ENCODE data around the gene HMCN1.

HMCN1 gene

DNA sequence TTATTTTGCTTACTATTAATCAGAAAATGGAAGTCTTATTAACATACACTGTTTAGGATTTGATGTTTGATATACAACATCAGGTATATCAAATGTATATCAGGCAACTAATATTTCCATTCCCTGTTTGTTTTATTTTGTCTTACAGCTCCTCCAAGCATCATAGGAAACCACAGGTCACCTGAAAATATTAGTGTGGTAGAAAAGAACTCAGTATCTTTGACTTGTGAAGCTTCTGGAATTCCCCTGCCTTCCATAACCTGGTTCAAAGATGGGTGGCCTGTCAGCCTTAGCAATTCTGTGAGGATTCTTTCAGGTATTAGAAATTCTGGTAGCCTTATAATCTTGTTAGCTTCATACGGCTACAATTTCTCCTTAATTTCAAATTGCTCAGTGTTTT lies 322.9 kb downstream of the HMCN1 start:
- no peak overlapping the region for H3K4me3 ChIP-seq (ENCODE audit: low read length)
- H3K4me1 ChIP-seq (ENCODE audit: control insufficient read depth, insufficient read depth, low read length): no peaks in the 10 kb centered on the region
- H3K27me3 ChIP-seq (ENCODE audit: control insufficient read depth, insufficient read depth, low read length): no peaks in the 10 kb centered on the region
- H3K9ac ChIP-seq (ENCODE audit: low read length): no peak overlapping the region
- no peaks in the 10 kb centered on the region for H3K36me3 ChIP-seq (ENCODE audit: control insufficient read depth, insufficient read depth, low read length)
- H3K9me3 ChIP-seq (ENCODE audit: control insufficient read depth, low read length): no peaks in the 10 kb centered on the region

DNA sequence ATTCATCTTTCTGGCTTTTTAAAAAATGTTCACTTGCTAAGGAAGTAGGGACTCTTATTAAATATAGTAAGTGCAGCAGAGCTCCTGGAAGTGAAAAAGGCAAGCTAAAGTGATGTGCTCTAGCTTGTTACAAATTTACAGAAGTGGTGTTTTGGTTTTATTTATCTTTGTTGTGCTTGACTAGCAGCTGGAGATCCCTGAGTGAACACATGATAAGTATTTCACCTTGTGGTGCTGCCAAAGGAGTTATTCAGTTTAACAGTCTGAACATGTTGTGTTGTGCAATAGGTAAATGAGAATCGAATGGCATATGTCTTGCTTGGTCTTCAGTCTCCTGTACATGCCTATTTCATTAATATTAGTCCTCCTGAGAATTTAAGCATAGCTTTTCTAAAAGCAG lies 325.1 kb downstream of the HMCN1 start:
- Histone ChIP-seq H3K9me3 (ENCODE audit: control insufficient read depth, low read length) (no peaks in the 10 kb centered on the region), H3K9ac (ENCODE audit: low read length) (no peak overlapping the region), H3K4me1 (ENCODE audit: control insufficient read depth, insufficient read depth, low read length) (no peaks in the 10 kb centered on the region), H3K4me3 (ENCODE audit: low read length) (no peak overlapping the region), H3K27me3 (ENCODE audit: control insufficient read depth, insufficient read depth, low read length) (no peaks in the 10 kb centered on the region), H3K36me3 (ENCODE audit: control insufficient read depth, insufficient read depth, low read length) (no peaks in the 10 kb centered on the region)

DNA sequence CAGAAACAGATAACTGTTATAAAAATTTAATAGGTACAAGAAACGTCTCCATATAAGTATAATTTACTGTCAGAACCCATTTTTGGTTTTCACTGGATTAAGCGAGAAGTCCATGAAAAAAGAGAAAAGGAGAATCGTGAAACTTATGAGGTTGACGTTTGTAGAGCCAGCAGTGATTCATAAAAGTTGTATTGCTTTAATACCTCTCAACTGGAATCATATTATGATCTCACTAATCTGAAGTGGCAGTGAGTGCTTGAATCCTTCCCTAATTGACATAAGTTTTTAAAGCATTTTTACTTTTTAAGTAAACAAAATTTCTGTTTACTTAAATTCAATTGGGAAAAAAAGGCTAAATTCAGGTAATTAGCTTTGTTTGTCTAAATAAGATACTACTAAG lies 325.6 kb downstream of the HMCN1 start:
- Histone ChIP-seq H3K4me1 (ENCODE audit: control insufficient read depth, insufficient read depth, low read length) (no peaks in the 10 kb centered on the region), H3K36me3 (ENCODE audit: control insufficient read depth, insufficient read depth, low read length) (no peaks in the 10 kb centered on the region), H3K27me3 (ENCODE audit: control insufficient read depth, insufficient read depth, low read length) (no peaks in the 10 kb centered on the region), H3K4me3 (ENCODE audit: low read length) (no peak overlapping the region), H3K9ac (ENCODE audit: low read length) (no peak overlapping the region), H3K9me3 (ENCODE audit: control insufficient read depth, low read length) (no peaks in the 10 kb centered on the region)

DNA sequence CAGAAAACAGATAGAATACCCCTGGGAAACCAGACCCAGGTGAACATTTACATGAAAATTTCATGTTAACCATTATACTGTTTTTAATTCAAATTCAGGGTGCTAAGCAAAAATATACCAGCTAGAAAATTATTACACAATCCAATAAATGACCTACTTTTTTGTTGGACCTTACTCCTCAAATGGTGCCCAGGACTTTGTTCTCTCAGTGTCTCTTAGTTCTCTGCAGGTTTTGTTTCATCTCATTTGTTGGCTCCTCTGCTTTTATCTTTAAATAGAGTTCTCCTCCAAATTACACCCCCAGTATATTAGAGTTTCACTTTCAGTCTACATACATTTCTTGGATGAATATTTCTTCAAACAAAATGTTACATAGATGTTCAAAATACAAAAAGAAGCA lies 326.0 kb downstream of the HMCN1 start:
- Histone ChIP-seq H3K9ac (ENCODE audit: low read length) (no peak overlapping the region), H3K27me3 (ENCODE audit: control insufficient read depth, insufficient read depth, low read length) (no peaks in the 10 kb centered on the region), H3K36me3 (ENCODE audit: control insufficient read depth, insufficient read depth, low read length) (no peaks in the 10 kb centered on the region), H3K4me3 (ENCODE audit: low read length) (no peak overlapping the region), H3K9me3 (ENCODE audit: control insufficient read depth, low read length) (no peaks in the 10 kb centered on the region), H3K4me1 (ENCODE audit: control insufficient read depth, insufficient read depth, low read length) (no peaks in the 10 kb centered on the region)

DNA sequence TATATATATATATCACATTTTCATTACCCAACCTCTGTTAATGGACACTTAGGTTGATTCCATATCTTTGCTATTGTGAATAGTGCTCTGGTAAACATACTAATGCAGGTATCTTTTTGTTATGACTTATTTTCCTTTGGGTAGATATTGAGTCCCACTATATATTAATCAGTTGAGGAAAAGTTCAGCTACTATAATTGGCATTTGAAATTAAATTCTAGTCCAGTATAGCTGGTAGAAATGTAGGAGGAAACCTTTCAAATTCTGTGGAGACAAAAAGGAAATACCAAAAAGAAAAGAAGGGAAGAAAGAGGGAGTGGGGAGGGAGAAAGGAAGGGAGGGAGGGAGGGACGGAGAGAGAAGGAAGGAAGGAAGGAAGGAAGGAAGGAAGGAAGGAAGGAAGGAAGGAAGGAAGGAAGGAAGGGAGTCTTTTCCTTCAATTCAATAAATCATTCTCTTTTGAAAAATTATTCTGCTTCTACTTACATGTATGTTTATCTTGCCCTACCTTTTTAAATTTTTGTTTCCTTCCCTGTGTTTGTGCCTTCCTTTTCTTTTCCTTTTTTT lies 329.0 kb downstream of the HMCN1 start:
- Histone ChIP-seq H3K36me3 (ENCODE audit: control insufficient read depth, insufficient read depth, low read length) (no peaks in the 10 kb centered on the region), H3K4me3 (ENCODE audit: low read length) (no peak overlapping the region), H3K9me3 (ENCODE audit: control insufficient read depth, low read length) (no peaks in the 10 kb centered on the region), H3K9ac (ENCODE audit: low read length) (no peak overlapping the region), H3K27me3 (ENCODE audit: control insufficient read depth, insufficient read depth, low read length) (no peaks in the 10 kb centered on the region), H3K4me1 (ENCODE audit: control insufficient read depth, insufficient read depth, low read length) (no peaks in the 10 kb centered on the region)

DNA sequence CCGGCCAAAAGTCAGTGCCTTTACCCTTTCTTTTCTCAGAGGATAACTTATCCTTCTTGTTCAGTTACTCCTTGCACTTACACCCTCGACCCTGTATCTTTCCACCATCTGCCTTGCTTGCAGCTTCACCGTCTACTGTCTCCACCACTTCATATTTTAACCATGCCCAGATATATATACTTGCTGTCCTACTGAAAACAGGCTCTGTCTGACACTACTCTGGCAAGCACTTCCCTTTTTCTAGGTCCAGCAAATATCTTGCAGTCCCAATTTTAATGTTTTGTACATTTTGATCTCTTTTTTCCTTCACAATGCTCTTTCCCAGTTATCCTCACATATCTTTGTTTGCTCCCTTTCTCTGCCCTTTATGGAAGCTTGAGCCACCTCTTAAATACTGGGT lies 332.2 kb downstream of the HMCN1 start:
- no peak overlapping the region for H3K4me3 ChIP-seq (ENCODE audit: low read length)
- H3K9ac ChIP-seq (ENCODE audit: low read length): no peak overlapping the region

DNA sequence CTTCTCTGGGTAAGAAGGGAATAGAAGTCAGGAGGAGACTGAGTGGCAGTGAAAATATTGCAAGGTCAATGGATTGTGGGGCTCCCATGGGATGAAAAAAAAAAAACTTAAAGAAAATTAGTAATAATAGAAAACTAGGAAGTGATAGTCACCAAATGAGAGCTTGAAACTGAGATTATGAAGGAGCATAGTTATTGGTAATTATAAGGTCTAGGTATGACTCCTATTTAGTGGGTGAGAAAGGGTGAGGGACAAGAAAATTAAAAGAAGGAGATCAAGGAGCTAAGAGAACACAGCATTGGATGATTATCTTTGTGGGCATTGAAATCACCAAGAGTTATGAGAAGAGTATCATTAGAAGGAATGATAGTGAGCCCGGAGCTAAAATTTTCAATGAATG lies 339.5 kb downstream of the HMCN1 start:
- Histone ChIP-seq H3K36me3 (ENCODE audit: control insufficient read depth, insufficient read depth, low read length) (no peaks in the 10 kb centered on the region), H3K9ac (ENCODE audit: low read length) (no peak overlapping the region), H3K4me3 (ENCODE audit: low read length) (no peak overlapping the region), H3K9me3 (ENCODE audit: control insufficient read depth, low read length) (no peaks in the 10 kb centered on the region), H3K4me1 (ENCODE audit: control insufficient read depth, insufficient read depth, low read length) (no peaks in the 10 kb centered on the region), H3K27me3 (ENCODE audit: control insufficient read depth, insufficient read depth, low read length) (no peaks in the 10 kb centered on the region)

More for the DNA sequence above, 332.2 kb downstream of the HMCN1 start:
- no peaks in the 10 kb centered on the region for H3K4me1 ChIP-seq (ENCODE audit: control insufficient read depth, insufficient read depth, low read length)
- no peaks in the 10 kb centered on the region for H3K36me3 ChIP-seq (ENCODE audit: control insufficient read depth, insufficient read depth, low read length)
- no peaks in the 10 kb centered on the region for H3K27me3 ChIP-seq (ENCODE audit: control insufficient read depth, insufficient read depth, low read length)
- no peaks in the 10 kb centered on the region for H3K9me3 ChIP-seq (ENCODE audit: control insufficient read depth, low read length)

DNA sequence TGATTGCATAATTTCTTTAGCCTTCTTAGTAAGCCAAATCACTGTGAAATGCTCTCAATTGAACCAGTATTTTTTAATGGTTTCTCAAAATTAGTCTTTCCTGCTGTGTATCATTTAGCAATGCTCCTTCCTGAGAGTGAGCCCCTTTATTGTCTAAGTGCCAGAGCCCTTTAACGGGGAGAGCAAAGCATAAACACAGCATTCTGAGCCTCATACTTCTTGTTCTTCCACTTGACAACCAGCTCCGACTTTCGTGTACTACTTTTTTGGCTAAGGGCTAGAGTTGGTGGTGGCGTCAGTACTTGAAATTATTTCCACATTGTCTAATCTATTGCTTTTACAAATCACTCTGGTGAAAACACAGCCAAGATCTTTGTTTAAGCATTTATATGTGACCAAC lies 341.8 kb downstream of the HMCN1 start:
- no peak overlapping the region for H3K9ac ChIP-seq (ENCODE audit: low read length)
- H3K4me3 ChIP-seq (ENCODE audit: low read length): no peak overlapping the region
- no peaks in the 10 kb centered on the region for H3K9me3 ChIP-seq (ENCODE audit: control insufficient read depth, low read length)

DNA sequence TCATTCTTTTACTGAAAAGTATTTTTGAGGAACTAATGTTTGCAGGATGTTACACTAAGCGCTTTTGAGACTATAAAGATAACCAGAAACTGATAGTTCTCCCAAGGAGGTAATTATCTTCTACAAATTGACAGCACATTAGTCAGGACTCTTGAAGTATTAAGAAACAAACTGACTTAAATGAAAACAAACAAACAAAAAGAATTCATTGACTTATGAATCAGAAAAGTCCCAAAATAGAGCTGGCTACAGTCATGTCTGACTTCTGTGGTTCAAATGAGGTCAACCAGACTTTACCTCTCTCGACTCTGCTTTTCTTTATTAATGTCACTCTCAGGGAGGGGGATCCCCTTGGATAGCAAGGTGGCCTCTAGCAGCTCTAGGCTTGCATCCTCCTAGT lies 344.1 kb downstream of the HMCN1 start:
- H3K36me3 ChIP-seq (ENCODE audit: control insufficient read depth, insufficient read depth, low read length): no peaks in the 10 kb centered on the region
- no peaks in the 10 kb centered on the region for H3K9me3 ChIP-seq (ENCODE audit: control insufficient read depth, low read length)
- no peaks in the 10 kb centered on the region for H3K27me3 ChIP-seq (ENCODE audit: control insufficient read depth, insufficient read depth, low read length)
- H3K4me1 ChIP-seq (ENCODE audit: control insufficient read depth, insufficient read depth, low read length): peaks cover 4% of the 10 kb centered on the region
- no peak overlapping the region for H3K9ac ChIP-seq (ENCODE audit: low read length)
- H3K4me3 ChIP-seq (ENCODE audit: low read length): no peak overlapping the region

More for the DNA sequence above, 341.8 kb downstream of the HMCN1 start:
- Histone ChIP-seq H3K27me3 (ENCODE audit: control insufficient read depth, insufficient read depth, low read length) (no peaks in the 10 kb centered on the region), H3K36me3 (ENCODE audit: control insufficient read depth, insufficient read depth, low read length) (no peaks in the 10 kb centered on the region), H3K4me1 (ENCODE audit: control insufficient read depth, insufficient read depth, low read length) (no peaks in the 10 kb centered on the region)

DNA sequence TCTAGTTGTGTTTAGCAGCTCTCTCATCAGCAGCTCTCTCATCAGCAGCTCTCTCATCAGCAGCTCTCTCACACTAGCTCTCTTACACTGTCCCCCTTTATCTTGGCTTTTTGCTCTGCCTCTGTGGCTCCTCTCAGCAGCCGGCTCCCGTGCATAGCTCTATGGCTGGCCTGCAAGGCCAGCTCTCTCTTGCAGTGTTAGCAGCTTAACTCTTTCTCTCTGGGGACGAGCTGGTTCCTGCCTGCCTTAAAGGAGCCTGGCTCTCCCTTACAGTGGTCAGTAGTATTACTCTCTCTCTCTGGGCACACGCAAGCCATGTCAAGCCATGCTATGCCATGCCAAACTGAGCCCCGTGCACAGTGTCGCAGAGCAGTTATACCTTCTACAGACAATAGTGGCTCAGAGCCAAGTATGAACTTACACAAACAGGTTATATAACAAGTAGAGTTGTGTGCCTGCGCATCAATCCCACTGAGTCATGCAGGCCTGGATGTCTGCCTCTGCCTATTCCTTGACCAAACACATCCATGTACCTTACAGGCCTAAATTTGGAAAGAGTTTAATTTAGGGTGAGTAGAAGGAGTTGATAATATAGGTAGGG lies 345.0 kb downstream of the HMCN1 start:
- H3K4me3 ChIP-seq (ENCODE audit: low read length): no peak overlapping the region
- H3K4me1 ChIP-seq (ENCODE audit: control insufficient read depth, insufficient read depth, low read length): peaks cover 4% of the 10 kb centered on the region
- H3K9ac ChIP-seq (ENCODE audit: low read length): no peak overlapping the region
- H3K27me3 ChIP-seq (ENCODE audit: control insufficient read depth, insufficient read depth, low read length): no peaks in the 10 kb centered on the region
- no peaks in the 10 kb centered on the region for H3K9me3 ChIP-seq (ENCODE audit: control insufficient read depth, low read length)
- H3K36me3 ChIP-seq (ENCODE audit: control insufficient read depth, insufficient read depth, low read length): no peaks in the 10 kb centered on the region

DNA sequence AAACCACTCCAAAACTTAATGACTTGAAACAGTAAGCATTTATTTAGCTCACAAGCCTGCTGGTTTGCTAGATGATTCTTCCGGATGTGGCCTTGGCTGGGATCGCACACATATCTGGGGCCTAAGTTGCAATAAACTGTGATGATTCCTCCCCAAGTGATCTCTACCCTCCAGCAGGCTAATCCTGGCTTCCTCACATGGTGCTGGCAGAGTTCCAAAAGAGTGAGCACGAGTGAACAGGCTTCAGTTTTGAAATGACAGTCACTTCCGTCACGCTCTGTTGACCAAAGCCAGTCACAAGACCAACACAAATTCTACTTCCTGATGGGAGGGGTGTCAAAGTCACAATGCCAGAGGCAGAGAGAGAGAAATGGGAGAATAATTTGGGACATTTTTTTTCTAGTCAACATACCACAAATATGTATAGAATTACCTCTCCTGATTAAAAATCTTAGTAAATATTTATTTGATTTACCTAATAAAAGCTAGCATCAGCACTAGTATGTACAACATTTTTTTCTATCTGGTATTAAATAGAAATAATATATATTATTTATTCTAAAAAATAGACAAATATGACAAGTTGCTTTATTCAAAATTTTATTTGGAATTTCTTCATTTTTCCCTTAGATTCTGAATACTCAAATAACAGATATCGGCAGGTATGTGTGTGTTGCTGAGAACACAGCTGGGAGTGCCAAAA lies 348.2 kb downstream of the HMCN1 start:
- Histone ChIP-seq H3K4me3 (ENCODE audit: low read length) (no peak overlapping the region), H3K27me3 (ENCODE audit: control insufficient read depth, insufficient read depth, low read length) (no peaks in the 10 kb centered on the region), H3K4me1 (ENCODE audit: control insufficient read depth, insufficient read depth, low read length) (peaks cover 4% of the 10 kb centered on the region), H3K36me3 (ENCODE audit: control insufficient read depth, insufficient read depth, low read length) (no peaks in the 10 kb centered on the region), H3K9ac (ENCODE audit: low read length) (no peak overlapping the region), H3K9me3 (ENCODE audit: control insufficient read depth, low read length) (no peaks in the 10 kb centered on the region)

DNA sequence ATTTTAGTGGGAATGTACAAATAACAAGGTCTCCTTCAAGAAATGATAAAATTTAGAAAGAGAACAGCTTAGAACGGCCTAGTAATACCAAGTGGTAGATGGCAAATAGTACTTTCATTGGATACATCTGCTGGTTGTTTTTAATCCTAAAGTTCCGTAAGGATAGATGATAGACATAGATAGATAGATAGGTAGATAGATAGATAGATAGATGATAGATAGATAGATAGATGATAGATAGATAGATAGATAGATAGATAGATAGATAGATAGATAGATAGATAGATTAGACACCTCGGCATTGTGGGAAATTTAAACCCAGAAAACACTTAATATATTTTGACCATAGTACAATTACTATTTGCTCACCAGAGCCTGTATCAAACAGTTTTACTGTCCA lies 352.4 kb downstream of the HMCN1 start:
- H3K36me3 ChIP-seq (ENCODE audit: control insufficient read depth, insufficient read depth, low read length): no peaks in the 10 kb centered on the region
- no peak overlapping the region for H3K9ac ChIP-seq (ENCODE audit: low read length)
- H3K9me3 ChIP-seq (ENCODE audit: control insufficient read depth, low read length): no peaks in the 10 kb centered on the region
- peaks cover 4% of the 10 kb centered on the region for H3K4me1 ChIP-seq (ENCODE audit: control insufficient read depth, insufficient read depth, low read length)
- H3K27me3 ChIP-seq (ENCODE audit: control insufficient read depth, insufficient read depth, low read length): no peaks in the 10 kb centered on the region
- H3K4me3 ChIP-seq (ENCODE audit: low read length): no peak overlapping the region
